GM21619 (cell line): ENCODE measurements around the gene C19orf47.
A peak's percentile ranks its signal among the peaks of the same experiment; 100 is the strongest.

Experiments
- ATAC-seq: cut with Tn5 transposase; IDR thresholded peaks from one replicate; pipeline ENCODE4 v1.9.1; 2021; ENCODE audit not compliant: unreplicated experiment

The C19orf47 gene, protein sequence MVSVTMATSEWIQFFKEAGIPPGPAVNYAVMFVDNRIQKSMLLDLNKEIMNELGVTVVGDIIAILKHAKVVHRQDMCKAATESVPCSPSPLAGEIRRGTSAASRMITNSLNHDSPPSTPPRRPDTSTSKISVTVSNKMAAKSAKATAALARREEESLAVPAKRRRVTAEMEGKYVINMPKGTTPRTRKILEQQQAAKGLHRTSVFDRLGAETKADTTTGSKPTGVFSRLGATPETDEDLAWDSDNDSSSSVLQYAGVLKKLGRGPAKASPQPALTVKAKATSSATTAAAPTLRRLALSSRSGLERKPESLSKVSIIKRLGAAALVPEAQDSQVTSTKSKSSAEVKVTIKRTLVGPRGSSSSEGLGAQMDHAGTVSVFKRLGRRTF

DNA sequence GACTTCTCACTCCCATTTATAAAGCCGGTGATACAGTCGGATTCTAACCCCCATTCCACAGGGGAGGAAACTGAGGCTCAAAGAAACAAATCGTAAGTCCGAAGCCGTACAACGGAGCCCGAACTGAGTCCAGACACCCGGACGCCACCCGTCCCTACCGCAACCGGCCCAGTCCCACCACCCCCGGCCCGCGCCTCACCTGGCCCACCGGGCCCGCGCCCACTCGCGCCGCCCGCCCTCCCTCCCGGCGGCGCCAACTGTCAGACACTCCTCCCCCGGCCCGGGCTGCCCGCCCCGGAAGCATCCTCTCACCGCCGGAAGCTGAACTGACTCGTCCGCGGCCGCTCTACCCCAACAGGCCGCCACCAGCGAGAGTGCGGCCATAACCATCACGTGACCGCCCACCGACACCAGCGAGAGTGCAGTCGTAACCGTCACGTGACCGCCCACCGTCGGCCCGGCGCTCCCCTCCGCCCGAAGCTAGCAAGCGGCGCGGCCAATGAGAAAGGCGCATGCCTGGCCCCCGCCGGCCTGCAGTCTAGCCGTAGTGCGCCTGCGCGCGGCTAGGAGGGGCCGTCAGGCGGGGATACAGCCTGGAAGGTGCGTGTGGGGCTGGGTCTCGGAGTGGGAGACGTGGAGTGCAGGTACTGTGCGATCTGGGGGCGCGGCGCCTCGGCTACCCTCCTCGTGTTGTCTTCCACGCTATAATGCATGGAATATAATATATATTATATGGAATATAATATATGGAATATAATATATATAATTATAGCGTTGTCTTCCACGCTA lies at the start of gene C19orf47, which contains the start of gene PLD3:
Gene C19orf47, minus strand, starts transcription at position 273 of the 789 bp plus-strand sequence. CDS start 6,540 bp downstream, outside the sequence.
Gene PLD3, plus strand, starts transcription at position 571 of the 789 bp plus-strand sequence. CDS start 17,789 bp downstream, outside the sequence.
- ATAC-seq = peak; percentile 93

DNA sequence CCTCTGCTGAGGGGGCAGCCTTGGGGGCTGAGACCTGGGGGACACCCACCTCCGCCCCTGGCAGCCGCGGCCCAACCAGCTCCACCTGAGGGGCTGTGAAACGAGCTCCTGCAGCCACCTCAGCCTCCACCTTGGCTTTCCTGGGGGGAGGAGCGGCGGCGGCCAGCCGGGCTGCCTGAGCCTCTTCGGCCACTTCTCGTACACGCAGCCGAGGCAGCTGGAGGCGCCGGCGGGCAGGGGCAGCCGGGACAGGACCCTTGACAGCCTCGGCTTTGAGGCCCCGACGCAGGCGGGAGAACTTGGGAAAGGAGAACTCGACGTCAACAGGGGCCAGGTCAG lies 49.3 kb upstream of the C19orf47 start:
- ATAC-seq = no peak

DNA sequence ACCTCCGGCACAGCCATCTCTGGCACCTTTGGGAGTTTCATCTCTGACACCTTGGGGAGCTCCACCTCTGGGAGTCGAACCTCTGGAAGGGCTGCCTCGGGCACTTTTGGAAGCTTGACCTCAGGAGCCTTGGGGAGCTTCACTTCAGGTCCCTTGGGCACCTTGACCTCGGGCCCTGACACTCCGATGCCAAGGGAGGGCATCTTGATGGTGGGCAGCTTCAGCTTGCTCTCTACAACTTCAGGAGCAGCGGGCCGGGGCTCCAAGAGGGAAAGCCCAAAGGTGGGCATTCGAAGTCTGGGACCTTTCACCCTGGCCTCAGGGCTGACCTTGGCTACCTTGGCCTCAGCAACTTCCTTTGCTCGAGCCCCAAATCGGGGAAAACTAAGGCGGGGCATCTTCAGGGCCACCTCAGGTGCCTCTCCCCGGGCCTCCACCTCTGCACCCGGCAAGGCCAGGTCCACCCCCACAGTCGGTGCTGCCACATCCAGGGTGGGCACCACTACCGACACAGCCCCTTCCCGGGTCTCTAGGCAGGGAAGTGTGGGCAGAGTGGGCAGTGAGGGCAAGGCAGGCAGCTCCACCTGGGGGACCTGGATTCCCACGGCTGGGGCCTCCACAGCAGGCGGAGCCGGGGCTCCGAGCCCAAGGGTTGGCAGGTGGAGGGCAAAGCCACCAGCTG lies 48.8 kb upstream of the C19orf47 start:
- no peak for ATAC-seq

DNA sequence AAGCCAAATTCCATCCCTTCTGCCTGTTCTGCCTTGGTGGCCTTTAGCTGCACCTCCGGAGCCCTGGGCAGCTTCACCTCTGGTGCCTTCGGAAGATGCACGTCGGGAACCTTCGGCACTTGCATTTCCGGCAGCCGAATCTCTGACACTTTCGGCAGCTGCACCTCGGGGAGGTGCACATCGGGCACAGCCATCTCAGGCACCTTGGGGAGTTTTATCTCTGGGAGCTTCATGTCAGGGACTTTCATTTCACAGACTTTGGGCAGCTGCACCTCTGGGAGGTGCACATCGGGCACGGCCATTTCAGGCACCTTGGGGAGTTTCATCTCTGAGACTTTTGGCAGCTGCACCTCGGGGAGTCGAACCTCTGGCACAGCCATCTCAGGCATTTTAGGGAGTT lies 47.8 kb upstream of the C19orf47 start:
- no peak for ATAC-seq

DNA sequence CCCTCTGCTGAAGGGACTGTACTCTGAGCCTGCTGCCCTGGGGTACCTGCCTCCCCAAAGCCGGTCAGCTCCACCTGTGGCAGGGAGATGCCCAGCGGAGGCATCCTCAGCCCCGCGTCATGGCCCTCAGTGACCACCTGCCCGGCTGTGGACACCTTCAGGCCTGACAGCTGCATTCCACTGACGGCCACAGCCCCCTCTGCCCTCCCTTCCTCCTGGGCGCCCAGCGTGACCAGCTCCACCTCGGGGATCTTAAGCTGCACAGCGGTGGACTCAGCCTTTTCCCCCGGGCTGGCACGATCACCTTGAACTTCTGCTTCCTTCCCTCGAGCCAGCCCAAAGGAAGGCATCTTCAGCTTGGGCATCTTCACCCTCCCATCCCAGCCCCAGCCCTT lies 46.6 kb upstream of the C19orf47 start:
- no peak for ATAC-seq

DNA sequence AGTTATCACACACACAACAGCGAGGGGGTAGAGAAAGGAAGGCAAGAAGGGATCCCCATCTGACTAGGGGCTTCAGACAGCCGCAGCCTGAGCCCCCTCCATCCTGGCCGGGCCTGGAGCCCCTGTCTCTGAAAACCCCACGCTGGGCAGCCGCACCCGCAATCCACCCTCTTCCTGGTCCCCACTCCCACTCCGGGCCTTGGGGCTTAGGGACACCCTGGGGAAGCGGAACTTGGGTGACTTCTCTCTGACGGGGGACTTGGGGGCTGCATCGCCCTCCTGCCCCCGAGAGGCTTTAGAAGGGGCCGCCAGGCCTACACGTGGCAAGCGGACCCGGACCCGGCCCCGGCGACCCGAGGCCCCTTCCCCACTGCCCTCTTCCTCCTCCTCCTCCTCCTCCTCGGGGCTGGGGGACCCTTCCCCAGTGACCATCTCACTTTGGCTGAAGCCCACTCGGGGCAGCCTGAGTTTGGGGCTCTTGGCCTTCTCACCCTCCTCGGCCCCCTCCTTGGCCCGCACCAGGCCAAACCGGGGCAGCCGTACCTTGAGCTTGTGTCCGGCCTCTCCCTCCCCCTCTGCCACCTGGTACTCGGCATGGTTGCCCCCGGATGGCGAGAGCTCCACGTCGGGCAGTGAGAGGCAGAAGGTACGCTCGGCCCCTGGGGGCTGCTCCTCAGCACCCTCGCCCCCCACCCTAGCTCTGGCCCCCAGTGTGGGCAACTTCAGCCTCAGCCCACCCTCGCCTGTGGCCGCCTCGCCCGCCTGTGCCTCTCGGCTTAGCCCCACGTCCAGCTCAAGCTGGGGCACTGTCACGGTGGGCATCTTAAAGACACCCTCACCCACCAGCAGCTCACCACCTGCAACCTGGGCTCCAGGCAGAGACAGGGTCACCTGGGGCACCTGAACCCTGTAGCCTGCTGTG lies 46.0 kb upstream of the C19orf47 start:
- ATAC-seq = no peak

DNA sequence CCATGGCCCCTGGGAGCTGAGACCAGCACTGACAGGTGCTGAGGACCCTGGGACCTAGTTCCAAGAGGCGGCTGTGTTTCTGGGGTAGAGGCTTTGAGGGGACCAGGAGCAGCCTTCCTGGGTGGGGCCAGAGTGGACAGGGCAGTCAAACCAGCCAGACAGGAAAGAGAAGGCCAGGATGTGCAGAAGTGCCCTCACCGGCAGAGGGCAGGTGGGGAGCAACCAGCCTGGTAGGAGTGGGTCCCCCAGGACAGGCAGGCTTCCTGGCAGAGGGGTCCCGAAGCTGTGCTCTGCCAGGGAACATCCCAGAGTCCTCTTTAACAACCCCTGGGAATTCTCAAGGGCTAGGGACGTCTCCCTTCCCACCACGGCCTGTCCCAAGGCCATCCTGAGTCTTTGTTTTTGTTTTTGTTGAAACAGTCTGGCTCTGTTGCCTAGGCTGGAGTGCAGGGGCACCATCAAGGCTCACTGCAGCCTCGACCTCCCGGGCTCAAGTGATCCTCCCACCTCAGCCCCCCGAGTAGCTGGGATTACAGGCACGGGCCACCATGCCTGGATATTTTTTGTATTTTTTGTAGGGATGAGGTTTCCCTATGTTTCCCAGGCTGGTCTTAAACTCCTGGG lies 44.8 kb upstream of the C19orf47 start:
- ATAC-seq = no peak

DNA sequence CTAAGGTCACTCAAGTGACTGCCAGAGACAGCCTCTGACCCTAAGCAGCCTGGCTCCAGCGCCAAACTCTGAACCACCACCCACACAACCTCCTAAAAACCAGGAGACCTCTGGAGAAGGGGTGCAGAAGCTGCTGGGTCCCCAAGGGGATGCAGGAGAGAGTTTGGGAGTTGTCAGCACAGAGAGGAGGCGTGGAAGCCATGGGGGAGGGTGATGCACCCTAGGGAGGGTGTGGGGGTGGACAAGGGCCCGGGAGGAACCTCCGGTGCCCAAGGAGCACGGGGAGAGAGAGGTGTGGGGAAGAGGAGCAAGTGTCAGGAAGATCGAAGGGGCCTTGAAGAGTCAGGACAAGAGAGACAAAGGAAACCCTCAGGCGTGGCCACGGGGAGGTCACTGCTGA lies 43.9 kb upstream of the C19orf47 start:
- no peak for ATAC-seq

DNA sequence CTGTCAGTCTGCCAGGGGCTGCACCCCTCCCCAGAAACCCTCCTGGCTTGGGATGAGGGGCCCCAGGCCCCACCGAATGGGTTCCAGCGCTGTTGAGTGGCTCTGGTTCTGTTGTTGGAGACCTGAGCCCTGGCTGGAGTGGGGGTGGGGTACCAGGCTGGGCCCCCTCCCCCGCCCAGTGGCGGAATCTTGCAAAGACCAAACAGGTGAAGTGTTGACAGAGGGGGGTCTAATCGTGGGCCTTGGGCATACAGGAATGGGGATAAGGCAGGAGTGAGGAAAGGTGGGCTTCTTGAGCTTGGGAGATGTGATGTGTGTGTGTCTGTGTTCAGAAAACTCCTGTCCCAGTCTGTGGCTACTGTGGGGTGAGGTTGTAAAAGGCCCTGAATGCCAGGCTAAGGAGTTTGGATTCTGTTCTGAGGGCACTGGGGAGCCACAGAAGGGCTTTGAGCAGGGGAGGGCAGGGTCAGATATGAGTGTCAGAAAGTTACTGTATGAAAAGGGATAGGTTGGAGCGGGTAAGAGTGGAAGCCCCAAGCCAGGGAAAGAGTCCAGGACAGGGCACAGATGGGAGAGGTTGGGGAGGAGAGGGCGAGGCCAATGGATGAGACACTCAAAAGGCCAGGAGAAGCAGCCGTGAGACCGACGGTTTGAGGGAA lies 42.0 kb upstream of the C19orf47 start, which contains the start of gene HIPK4:
Gene HIPK4, minus strand, starts transcription at position 98 of the 659 bp plus-strand sequence. CDS start 279 bp downstream, outside the sequence.
- no peak for ATAC-seq

DNA sequence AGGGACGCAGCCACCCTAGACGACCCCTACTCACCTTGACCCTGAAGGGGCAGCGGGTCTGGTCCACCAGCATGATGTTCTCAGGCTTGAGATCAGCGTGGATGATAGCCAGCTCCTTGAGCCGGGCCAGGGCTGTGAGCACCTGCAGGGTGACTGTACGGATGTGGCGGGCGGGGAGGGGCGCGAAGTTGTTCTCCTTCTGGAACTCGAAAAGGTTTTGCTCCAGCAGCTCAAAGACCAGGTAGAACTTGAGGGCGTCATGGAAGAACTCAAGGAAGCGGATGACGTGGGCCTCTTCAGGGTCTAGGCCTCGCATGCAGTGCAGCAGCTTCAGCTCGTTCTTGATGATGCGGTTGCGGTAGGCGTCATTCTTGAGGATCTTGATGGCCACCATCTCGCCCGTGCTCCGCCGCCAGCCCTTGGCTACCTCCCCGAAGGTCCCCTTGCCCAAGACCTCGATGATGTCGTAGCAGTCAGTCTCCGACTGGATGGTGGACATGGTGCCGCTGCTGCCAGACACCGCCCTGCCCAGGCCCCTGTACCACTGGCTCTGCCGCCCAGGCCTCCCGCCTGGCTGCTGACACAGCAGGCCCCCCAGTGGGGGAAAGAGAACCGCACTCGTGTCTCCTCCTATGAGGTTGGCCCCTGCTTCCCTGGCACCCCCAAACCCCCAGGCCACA lies 41.3 kb upstream of the C19orf47 start:
- ATAC-seq = no peak

DNA sequence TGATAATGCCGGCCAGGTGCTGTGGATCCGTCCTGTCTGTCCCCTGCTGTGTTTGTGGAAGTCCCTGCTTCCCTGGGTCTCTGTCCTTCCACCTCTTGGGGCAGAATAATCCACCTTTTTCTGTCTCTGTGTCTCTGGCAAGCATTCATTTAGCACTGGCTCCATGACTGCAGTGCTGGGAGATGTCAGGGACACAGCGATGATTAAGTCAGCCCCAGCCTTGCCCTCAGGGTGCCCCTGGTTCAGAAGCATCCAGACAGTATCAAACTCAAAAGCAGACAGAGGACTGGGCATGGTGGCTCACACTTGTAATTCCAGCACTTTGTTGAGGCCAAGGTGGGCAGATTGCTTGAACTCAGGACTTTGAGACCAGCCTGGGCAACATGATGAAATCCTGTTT lies 40.3 kb upstream of the C19orf47 start:
- no peak for ATAC-seq

DNA sequence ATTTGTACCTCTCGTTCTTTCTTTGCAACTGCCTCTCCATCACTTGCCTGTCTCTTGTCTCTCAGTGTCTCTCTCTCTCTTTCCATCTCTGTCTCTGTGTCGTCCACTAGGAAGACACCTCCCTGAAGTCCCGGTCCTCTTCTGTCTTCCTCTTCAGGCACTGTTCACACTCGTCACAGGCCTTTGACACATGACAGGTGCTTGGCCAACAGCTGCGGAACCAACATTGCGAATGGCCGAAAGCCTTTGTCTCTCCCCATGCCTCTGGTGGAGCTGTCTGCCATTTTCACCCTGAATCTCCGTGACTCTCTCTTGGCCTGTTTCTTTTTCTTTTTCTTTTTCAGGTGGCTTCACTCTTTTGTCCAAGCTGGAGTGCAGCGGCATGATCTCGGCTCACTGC lies 39.0 kb upstream of the C19orf47 start:
- ATAC-seq = no peak

DNA sequence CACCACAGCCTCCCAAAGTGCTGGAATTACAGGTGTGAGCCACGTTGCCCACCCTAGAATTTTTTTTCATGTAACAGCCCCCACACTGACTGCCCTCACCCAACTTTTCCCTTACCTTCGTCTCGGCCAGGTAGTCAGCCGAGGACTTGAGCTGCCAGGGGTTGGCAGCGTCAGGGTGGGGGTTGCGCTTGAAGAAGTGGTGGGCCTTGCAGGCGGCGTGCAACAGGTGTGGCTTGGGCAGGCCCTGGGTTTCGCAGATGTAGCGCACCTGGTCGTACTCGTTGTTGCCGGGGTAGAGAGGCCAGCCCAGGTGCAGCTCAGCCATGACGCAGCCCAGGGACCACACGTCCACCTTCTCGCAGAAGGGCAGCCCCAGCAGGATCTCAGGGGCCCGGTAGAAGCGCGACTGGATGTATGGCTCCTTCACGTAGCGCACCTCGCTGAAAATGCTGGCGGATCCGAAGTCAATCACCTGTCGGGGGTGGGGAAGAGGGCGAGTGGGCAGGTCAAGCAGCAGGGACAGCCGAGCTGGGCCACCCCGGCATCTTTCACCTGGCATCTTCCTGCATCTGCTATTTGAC lies 35.6 kb upstream of the C19orf47 start:
- ATAC-seq = no peak

DNA sequence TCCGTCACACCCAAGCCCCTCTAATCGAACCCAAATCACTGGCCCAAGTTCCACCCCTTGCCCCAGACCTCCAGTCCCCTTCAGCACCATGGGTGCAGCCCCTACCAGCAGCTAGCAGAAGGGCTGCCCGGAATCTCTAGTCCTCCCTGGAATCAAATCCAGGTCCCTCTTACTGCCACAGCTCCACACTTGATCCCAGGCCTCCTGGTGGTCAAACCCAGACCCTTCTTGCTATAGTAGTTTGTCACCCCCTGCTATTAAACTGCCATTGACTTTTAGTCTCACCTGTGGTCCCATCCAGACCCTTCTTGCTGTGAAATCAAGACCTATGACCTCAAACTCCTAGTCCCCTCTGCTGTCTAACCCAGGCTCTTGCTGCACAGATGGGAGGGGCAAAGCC lies 33.1 kb upstream of the C19orf47 start:
- no peak for ATAC-seq

DNA sequence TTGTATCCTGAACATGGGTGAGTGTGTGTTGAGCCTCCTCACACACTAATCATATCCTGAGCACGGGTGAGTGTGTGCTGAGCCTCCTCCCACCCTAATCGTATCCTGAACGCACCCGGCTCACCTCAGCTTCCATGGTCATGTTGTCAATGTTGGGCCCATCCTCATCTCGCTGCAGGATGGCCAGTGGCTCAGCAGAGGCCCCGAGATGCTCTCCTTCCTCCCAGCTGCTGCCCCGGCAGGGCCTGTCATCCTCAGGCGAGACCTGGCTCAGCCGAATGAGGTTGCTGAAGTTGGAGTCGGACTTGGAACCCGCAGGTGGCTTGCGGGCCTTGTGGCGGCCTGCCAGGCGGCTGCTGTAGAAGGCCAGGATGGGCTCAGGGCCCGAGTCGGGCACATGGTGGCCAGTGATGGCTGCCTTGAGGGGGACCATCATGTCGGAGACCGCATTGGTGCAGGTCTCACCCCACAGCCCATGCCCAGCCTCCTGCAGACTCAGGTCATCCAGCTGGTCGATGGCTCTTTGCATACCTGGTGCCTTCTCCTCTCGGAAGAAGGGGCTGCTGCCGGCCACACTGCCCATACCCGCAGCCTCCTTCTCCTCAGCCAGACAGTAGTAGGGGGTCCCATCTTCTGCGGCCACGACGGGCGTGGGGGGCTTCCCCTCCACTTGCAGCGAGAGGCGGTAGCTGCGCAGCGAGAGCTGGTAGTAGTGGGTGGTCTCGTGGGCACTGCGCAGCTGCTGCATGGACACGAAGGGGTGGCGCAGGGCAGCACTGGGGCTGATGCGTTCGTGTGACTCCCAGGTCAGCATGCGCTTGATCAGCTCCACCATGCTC lies 32.2 kb upstream of the C19orf47 start:
- no peak for ATAC-seq

DNA sequence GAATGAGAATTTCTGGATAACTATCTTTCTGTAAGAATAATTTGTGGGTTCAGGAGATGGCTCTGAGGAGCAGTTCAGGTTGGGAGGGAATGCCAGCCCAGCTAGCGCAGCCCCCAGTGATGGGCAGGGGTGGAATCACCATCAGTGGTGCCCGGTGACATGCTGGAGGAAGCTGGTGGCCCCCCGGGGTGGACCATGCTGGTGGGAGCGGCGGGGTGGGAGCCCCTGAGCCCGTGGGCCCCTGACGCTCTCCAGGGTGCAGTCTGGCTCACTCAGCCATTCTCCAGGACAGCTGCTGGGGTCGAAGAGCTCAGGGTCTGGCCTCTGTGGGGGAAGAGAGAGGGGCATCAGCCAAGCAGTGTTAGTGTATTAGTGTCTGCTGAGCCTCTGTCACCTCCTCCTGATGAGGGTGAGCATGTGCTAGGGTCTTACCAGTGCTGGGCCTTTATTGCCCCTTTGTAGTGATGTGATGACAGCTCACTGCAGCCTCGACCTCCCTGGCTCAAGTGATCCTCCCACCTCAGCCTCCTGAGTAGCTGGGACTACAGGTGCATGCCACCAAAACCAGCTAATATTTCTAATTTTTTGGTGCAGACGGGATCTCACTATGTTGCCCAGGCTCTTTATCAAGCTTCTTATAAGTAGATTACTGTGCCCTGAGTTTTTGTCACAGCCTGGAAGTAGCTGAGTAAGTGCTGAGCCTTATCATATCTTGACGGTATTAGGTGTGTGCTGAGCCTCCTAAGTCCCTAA lies 31.4 kb upstream of the C19orf47 start:
- no peak for ATAC-seq

DNA sequence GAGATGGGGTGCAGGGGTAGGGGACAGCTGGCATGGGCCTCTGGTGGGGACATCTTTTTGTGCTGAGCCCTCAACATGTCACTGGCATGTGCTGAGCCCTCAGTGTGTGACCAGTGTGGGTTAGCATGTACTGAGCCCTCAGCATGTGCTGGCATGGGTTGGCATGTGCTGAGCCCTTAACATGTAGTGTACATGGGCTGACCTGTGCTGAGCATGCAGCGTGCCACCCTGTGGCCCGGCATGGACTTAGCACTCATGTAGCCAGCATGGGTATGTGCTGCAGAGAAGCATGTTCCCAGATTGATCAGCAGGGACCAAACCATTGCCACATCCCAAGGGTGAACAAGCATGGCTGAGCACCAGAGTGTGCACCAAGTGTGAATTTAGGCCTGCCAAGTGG lies 30.3 kb upstream of the C19orf47 start:
- ATAC-seq = no peak
